Activated CD4-positive, alpha-beta T cell treated with anti-CD3 and anti-CD28 coated beads for 36 hours (primary cell): ENCODE results near the gene FSCN2. TPM values are rescaled to one million over a fixed set of nuclear protein-coding genes. Genes with fewer than 3 reads are reported as not detected.
A peak's percentile ranks its signal among the peaks of the same experiment; 100 is the strongest.

ENCODE experiments used
- ATAC-seq: fragments of 200-7000 bp; cut with Tn5 transposase; one replicate; pipeline ENCODE4 v1.10.0; 2021; ENCODE audit warnings: mild to moderate bottlenecking, moderate library complexity
- CTCF ChIA-PET: fragments of 350-600 bp; sonication (Branson Sonifier 250); formaldehyde crosslinking; loops from one replicate; lab custom pipeline; 2021; ENCODE audit warnings: antibody characterized with exemption; lab: Charles Lee
- POLR2A ChIA-PET: fragments of 350-600 bp; sonication (Branson Sonifier 250); formaldehyde crosslinking; loops from one replicate; lab custom pipeline; 2021; ENCODE audit warnings: antibody characterized with exemption, inconsistent platforms; lab: Charles Lee
- DNase-seq: peaks from one replicate; pipeline ENCODE4 v3.0.0-alpha.2; 2020
- H3K27ac Mint-ChIP-seq: one replicate; pipeline ENCODE4 v1.8.0; 2021; ENCODE audit warnings: mixed read lengths
- H3K27me3 Mint-ChIP-seq: one replicate; pipeline ENCODE4 v1.8.0; 2021; ENCODE audit warnings: mixed read lengths
- H3K36me3 Mint-ChIP-seq: one replicate; pipeline ENCODE4 v1.8.0; 2021; ENCODE audit warnings: low read depth, mixed read lengths
- H3K4me1 Mint-ChIP-seq: one replicate; pipeline ENCODE4 v1.8.0; 2021; ENCODE audit warnings: mixed read lengths
- H3K4me3 Mint-ChIP-seq: one replicate; pipeline ENCODE4 v1.8.0; 2021; ENCODE audit warnings: mild to moderate bottlenecking, moderate library complexity, mixed read lengths
- H3K9me3 Mint-ChIP-seq: one replicate; pipeline ENCODE4 v1.8.0; 2021; ENCODE audit warnings: low read depth, mixed read lengths
- intact Hi-C, 2 experiments: fragments of 100-400 bp; cut with DNase I in 1 of 2; cut with micrococcal nuclease in 1 of 2; formaldehyde crosslinking; loops; one replicate each; pipeline versions ENCODE4 v1.14.2 to v1.15.1; 2022 to 2024; cut with DNase I, micrococcal nuclease
- total RNA-seq, 2 experiments: library from RNA; stranded (reverse); gene quantifications; one replicate each; pipeline ENCODE4 v1.2.3, GENCODE V29; 2021

FSCN2 gene
- total RNA-seq, 2 experiments from 2014 or later, result 0.23 to 0.58 TPM

DNA sequence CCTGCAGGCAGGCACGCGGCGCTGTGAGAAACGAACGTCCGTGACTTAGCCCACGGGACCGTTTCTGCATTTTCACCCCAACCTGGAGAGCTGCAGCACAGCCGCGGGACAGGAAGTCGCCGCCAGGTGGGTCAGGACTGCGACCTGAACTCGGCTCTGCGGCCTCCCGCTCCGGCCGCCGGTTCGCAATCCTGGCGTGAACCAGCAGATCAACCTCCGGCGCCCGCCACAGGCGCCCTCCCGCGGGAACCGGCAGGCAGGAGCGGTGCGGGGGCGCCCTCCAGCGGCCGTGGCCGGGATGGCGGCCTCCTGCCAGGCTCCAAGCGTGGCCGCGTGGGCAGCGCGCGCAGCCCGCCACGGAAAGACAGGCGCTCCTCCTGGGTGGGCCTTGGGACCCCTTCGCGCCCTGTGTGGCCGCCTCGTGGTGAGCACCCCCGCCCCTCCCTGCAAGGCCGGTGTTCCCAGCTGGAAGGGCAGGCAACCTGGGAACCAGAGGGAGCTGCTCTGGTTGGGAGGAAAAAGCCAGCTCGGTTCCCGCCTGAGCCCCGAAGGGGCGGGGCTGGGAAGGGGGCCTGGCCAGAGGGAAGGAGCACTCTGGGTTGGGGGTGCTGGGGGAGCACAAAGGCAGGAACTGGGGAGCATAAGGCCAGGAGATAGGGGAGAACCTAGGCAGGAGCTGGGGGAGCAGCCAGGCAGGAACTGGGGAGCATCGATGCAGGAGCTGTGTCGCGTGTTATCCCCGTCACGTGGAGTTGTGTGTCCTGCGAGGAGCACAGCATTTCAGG lies 43.8 kb upstream of the FSCN2 start:
- Mint-ChIP-seq H3K4me1 (peaks cover 16% of the 10 kb centered on the region), H3K27ac (no peak overlapping the region), H3K9me3 (no peaks in the 10 kb centered on the region), H3K36me3 (no peaks in the 10 kb centered on the region), H3K4me3 (peak overlapping the region; percentile 30), H3K27me3 (peaks cover 26% of the 10 kb centered on the region)
- CTCF ChIA-PET, result interaction anchor here (0.5 to 2.0 kb wide), 20 partner anchors 10 to 481 kb away, joined by 3 to 8 read pairs (median 3); partner anchors contain the start of genes BAHCC1 and SLC38A10
- POLR2A ChIA-PET, result interaction anchor here (1.5 to 1.8 kb wide), 2 partner anchors 29 to 245 kb away, joined by 4 to 11 read pairs; partner anchors contain the start of genes ACTG1, NDUFAF8 and TEPSIN
- DNase-seq (peak; percentile 94), ATAC-seq (peak; percentile 68)
- intact Hi-C loops, result loop anchor here (1.0 to 5.0 kb wide), 14 partner anchors 24 to 342 kb away; partner anchors contain the start of genes SLC38A10 (in 2 of the 2), ACTG1 (in 1 of the 2), BAHCC1 (in 1 of the 2) and FAAP100 (in 1 of the 2)

GRCh38 chr17:81486199-81486810 lies 41.9 kb upstream of the FSCN2 start:
- H3K36me3 Mint-ChIP-seq, result no peaks in the 10 kb centered on the region
- DNase-seq (peak; percentile 45), ATAC-seq (no peak)
- intact Hi-C loops, result loop anchor here (2.0 to 5.0 kb wide), 3 partner anchors 66 to 494 kb away; partner anchors contain the start of genes BAHCC1 (in 1 of the 2), CHMP6 (in 1 of the 2) and FAAP100 (in 1 of the 2)
- H3K27ac Mint-ChIP-seq, result peak overlapping the region; percentile 32
- H3K9me3 Mint-ChIP-seq, result no peaks in the 10 kb centered on the region
- ChIA-PET POLR2A (interaction anchor here (0.6 kb wide), 1 partner anchor 139 kb away, joined by 3 read pairs; no protein-coding TSS in a partner anchor), CTCF (interaction anchor here (1.6 kb wide), 1 partner anchor 89 kb away, joined by 3 read pairs; no protein-coding TSS in a partner anchor)
- peaks cover 14% of the 10 kb centered on the region for H3K27me3 Mint-ChIP-seq
- H3K4me3 Mint-ChIP-seq, result peak overlapping the region; percentile 59
- peaks cover 16% of the 10 kb centered on the region for H3K4me1 Mint-ChIP-seq

DNA sequence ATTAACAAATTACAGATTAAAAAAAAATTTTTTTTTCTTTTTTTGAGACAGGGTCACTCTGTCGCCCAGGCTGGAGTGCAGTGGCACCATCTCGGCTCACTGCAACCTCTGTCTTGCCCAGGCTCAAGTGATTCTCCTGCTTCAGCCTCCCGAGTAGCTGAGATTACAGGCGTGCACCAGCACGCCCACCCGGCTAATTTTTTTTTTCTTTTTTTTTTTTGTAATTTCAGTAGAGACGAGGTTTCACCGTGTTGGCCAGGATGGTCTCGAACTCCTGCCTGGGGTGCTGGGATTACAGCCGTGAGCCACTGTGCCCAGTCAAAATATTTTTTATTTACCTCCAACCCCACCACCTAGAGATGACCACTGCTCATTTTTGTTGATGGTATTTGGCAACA lies 41.1 kb upstream of the FSCN2 start:
- peak overlapping the region; percentile 59 for H3K4me3 Mint-ChIP-seq
- H3K27ac Mint-ChIP-seq, result no peak overlapping the region
- no peaks in the 10 kb centered on the region for H3K36me3 Mint-ChIP-seq
- peaks cover 11% of the 10 kb centered on the region for H3K4me1 Mint-ChIP-seq
- DNase-seq, result no peak
- ChIA-PET POLR2A (interaction anchor here (0.6 kb wide), 2 partner anchors 140 to 250 kb away, joined by 3 read pairs; no protein-coding TSS in a partner anchor), CTCF (no interaction called here)
- no peak for ATAC-seq
- no peaks in the 10 kb centered on the region for H3K9me3 Mint-ChIP-seq
- H3K27me3 Mint-ChIP-seq, result peaks cover 10% of the 10 kb centered on the region
- intact Hi-C loops, result loop anchor here (2.0 to 5.0 kb wide), 3 partner anchors 66 to 495 kb away; partner anchors contain the start of genes BAHCC1 (in 1 of the 2), CHMP6 (in 1 of the 2) and FAAP100 (in 1 of the 2)

GRCh38 chr17:81487487-81488275 lies 40.5 kb upstream of the FSCN2 start:
- peak; percentile 90 for DNase-seq
- Mint-ChIP-seq H3K4me1 (peaks cover 9% of the 10 kb centered on the region), H3K36me3 (no peaks in the 10 kb centered on the region), H3K9me3 (no peaks in the 10 kb centered on the region), H3K4me3 (peak overlapping the region; percentile 59), H3K27ac (no peak overlapping the region), H3K27me3 (peaks cover 6% of the 10 kb centered on the region)
- ChIA-PET CTCF (no interaction called here), POLR2A (interaction anchor here (0.6 kb wide), 1 partner anchor 251 kb away, joined by 3 read pairs; no protein-coding TSS in a partner anchor)
- intact Hi-C loops, result loop anchor here (1.0 to 5.0 kb wide), 5 partner anchors 25 to 495 kb away; partner anchors contain the start of genes FAAP100 (in 2 of the 2), ACTG1 (in 1 of the 2), BAHCC1 (in 1 of the 2) and CHMP6 (in 1 of the 2)
- peak; percentile 88 for ATAC-seq

- H3K27me3 Mint-ChIP-seq, result peaks cover 4% of the 10 kb centered on the region
- intact Hi-C loops, result loop anchor here in 1 of 2 experiments (1.0 to 5.0 kb wide), 3 partner anchors 24 to 496 kb away; partner anchors contain the start of genes ACTG1, CHMP6 and FAAP100
- H3K9me3 Mint-ChIP-seq, result no peaks in the 10 kb centered on the region
- DNase-seq (peak; percentile 62), ATAC-seq (peak; percentile 28)
- H3K27ac Mint-ChIP-seq, result no peak overlapping the region
- peak overlapping the region; percentile 59 for H3K4me3 Mint-ChIP-seq
- H3K4me1 Mint-ChIP-seq, result peaks cover 7% of the 10 kb centered on the region
- CTCF ChIA-PET, result interaction anchor here (1.1 kb wide), 1 partner anchor 24 kb away, joined by 5 read pairs; no protein-coding TSS in a partner anchor
- H3K36me3 Mint-ChIP-seq, result no peaks in the 10 kb centered on the region
- POLR2A ChIA-PET, result no interaction called here
Observed at GRCh38 chr17:81488276-81488860, 39.8 kb upstream of the FSCN2 start.

- H3K9me3 Mint-ChIP-seq, result no peaks in the 10 kb centered on the region
- no peak overlapping the region for H3K27ac Mint-ChIP-seq
- ChIA-PET CTCF (interaction anchor here (0.6 to 1.1 kb wide), 4 partner anchors 9 to 1413 kb away, joined by 3 to 5 read pairs (median 4); no protein-coding TSS in a partner anchor), POLR2A (no interaction called here)
- DNase-seq (no peak), ATAC-seq (no peak)
- H3K36me3 Mint-ChIP-seq, result no peaks in the 10 kb centered on the region
- intact Hi-C loops, result loop anchor here in 1 of 2 experiments (5.0 kb wide), 1 partner anchor 497 kb away; the partner anchor contains the start of gene CHMP6
- H3K4me3 Mint-ChIP-seq, result peak overlapping the region; percentile 59
- peaks cover 4% of the 10 kb centered on the region for H3K27me3 Mint-ChIP-seq
- peaks cover 7% of the 10 kb centered on the region for H3K4me1 Mint-ChIP-seq
Observed at GRCh38 chr17:81489012-81489997, 38.9 kb upstream of the FSCN2 start.

DNA sequence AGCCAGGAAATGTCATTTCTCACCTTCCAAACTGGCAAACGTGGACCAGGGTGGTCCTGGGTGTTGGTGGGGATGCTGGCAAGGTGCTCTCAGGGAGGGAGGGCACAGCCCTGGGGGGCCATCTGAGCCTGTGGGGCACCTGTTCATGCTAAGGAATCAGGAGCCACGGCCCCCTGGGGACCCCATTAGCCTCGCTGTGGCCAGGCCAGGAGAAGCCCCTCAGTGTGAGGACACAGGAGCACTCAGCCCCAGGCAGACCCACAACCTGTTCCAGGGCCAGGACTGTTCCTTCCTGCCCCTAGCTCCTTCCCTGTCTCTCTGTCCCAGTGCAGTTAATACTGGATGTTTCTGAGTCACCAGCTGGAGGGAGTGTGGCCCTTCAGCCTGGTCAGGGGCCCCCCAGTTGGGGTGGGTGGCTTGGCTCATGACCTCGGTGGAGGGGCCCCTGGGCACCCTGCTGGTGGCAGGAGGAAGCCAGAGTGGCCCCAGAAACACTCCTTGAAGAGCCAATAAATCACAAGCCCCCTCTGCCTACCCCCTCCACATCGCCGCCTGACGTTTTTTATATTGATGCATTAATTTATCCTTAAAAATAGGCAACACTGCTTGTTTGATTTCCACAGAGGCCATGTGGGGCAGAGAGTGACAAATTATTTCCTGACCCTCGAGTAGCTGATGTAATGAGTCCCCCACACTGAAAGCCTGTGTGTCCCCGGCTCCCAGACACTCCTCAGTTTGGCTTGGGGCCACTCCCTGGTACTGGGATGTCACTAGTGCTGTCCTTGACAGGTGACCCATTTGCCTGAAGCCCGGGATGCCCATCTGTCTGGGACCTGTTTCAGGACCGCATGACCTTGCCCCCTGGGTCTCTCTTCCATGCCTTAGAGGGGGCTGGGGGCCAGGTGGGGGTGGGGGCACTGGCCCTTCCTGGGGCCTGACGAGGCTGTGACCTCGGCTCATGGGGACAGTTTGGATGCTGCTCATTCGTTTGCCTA lies 37.9 kb upstream of the FSCN2 start:
- no peak overlapping the region for H3K27ac Mint-ChIP-seq
- ChIA-PET POLR2A (interaction anchor here (0.6 kb wide), 1 partner anchor 318 kb away, joined by 3 read pairs; no protein-coding TSS in a partner anchor), CTCF (interaction anchor here (0.5 to 0.6 kb wide), 2 partner anchors 18 to 1414 kb away, joined by 3 read pairs; no protein-coding TSS in a partner anchor)
- H3K4me3 Mint-ChIP-seq, result peak overlapping the region; percentile 39
- H3K9me3 Mint-ChIP-seq, result no peaks in the 10 kb centered on the region
- DNase-seq, result no peak
- intact Hi-C loops, result loop anchor here in 1 of 2 experiments (5.0 kb wide), 1 partner anchor 498 kb away; the partner anchor contains the start of gene CHMP6
- no peaks in the 10 kb centered on the region for H3K36me3 Mint-ChIP-seq
- H3K4me1 Mint-ChIP-seq, result peaks cover 7% of the 10 kb centered on the region
- no peak for ATAC-seq
- H3K27me3 Mint-ChIP-seq, result peaks cover 4% of the 10 kb centered on the region

GRCh38 chr17:81491181-81491581 lies 37.0 kb upstream of the FSCN2 start:
- no peaks in the 10 kb centered on the region for H3K36me3 Mint-ChIP-seq
- ATAC-seq (no peak), DNase-seq (no peak)
- peaks cover 4% of the 10 kb centered on the region for H3K4me1 Mint-ChIP-seq
- no peak overlapping the region for H3K4me3 Mint-ChIP-seq
- ChIA-PET CTCF (no interaction called here), POLR2A (no interaction called here)
- no peaks in the 10 kb centered on the region for H3K9me3 Mint-ChIP-seq
- no peak overlapping the region for H3K27ac Mint-ChIP-seq
- intact Hi-C loops, result no loop called here
- peaks cover 3% of the 10 kb centered on the region for H3K27me3 Mint-ChIP-seq
